Hepatic stellate cell (primary cell): ENCODE measurements around the gene PIK3CB.
"Not testable (repeated sequence)": the region's sequence is repeated elsewhere in the genome, so short reads cannot be mapped to it uniquely, and the experiment has no call there.

Source experiments
- DNase-seq: peaks from one replicate; pipeline ENCODE4 v3.0.0; 2011; ENCODE audit warnings: low spot score

PIK3CB gene

DNA sequence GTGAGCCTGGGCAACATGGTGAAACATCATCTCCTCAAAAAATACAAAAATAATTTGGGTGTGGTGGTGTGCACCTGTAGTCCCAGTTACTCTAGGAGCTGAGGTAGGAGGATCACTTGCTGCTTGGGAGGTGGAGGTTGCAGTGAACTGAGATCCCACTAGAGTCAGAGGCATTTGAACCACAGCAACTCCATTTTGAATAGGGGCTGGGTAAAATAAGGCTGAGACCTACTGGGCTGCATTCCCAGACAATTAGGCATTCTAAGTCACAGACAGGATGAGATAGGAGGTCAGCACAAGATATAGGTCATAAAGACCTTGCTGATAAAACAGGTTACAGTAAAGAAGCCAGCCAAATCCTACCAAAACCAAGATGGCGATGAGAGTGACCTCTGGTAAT, 12.1 kb upstream of the PIK3CB start:
- DNase-seq = not testable (repeated sequence)

- DNase-seq = no peak
These were observed 11.6 kb upstream of the PIK3CB start for GRCh38 chr3:138846262-138846791.

- DNase-seq = no peak
These were observed 11.0 kb upstream of the PIK3CB start for GRCh38 chr3:138845771-138846173.

DNA sequence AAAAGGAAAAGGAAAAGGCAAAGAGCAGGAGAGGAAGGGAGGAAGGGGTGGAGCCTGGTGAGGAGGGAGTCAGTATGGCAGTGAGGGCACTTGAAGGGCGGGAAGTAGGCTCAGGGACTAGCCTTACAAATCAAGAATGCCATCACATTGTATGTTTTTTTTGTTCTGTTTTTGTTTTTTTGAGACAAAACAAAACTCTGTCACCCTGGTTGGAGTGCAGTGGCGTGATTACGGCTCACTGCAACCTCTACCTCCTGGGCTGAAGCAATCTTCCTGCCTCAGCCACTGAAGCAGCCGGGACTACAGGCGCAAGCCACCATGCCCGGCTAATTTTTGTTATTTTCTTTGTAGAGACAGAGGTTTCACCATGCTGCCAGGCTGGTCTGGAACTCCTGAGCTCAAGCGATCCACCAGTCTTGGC, 10.5 kb upstream of the PIK3CB start:
- no peak for DNase-seq

DNA sequence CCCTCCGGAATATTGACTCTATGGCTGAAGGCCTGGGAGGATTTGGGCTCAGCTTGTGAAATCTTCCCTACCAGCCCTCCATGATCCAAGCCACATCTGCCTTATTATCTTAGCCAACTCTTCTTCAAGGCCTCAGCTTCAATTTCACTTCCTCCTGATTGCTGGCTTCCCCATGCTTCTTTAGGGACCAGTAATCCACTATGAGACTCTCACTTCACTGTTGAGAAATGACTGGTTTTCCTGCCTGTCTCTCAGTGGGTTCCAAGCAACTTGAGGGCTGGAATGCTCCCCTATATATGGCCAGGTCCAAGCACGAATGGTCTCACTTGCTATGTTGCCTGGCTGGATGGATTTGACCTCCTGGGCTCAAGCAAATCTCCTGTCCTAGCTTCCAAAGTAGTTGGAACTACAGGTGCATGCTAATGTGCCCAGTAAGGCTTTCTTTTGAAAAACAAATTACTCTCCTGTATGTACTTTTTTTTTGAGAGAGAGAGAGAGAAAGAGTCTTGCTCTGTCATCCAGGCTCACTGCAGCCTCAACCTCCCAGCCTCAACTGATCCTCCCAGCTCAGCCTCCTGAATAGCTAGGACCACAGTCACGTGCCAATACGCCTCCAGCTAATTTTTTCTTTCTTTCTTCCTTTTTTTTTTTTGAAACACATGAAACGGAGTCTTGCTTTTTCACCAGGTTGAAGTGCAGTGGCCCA, 7.9 kb upstream of the PIK3CB start:
- no peak for DNase-seq

DNA sequence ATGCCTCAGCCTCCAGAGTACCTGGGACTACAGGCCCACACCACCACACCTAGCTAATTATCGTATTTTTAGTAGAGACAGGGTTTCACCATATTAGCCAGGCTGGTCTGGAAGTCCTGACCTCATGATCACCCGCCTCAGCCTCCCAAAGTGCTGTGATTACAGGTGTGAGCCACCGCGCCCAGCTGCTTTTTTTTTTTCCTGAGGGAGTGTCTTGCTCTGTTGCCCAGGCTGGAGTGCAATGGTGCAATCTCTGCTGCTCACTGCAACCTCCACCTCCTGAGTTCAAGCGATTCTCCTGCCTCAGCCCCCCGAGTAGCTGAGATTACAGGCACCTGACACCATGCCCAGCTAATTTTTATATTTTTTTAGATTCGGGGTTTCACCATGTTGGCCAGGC, 3.7 kb upstream of the PIK3CB start:
- not testable (repeated sequence) for DNase-seq

- not testable (repeated sequence) for DNase-seq
These were observed 1.1 kb upstream of the PIK3CB start for GRCh38 chr3:138835846-138836245.

- no peak for DNase-seq
These were observed 649 bp upstream of the PIK3CB start for GRCh38 chr3:138835397-138835757.

GRCh38 chr3:138833899-138834595, 681 bp downstream of the PIK3CB start:
- DNase-seq = peak; percentile 50

DNA sequence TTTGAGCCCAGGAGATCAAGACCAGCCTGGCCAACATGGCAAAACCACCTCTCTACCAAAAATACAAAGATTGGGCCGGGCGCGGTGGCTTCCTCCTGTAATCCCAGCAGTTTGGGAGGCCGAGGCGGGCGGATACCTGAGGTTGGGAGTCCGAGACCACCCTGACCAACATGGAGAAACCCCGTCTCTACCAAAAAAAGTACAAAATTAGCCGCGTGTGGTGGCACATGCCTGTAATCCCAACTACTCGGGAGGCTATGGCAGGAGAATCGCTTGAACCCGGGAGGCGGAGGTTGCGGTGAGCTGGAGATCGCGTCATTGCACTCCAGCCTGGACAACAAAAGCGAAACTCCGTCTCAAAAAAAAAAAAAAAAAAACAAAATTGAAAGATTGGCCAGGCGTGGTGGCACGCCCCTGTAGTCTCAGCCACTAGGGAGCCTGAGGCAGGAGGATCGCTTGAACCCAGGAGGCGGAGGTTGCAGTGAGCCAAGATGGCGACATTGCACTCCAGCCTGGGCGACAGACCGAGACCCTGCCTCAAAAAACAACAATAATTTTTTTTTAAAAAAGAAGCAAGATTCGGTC, 2.2 kb downstream of the PIK3CB start:
- not testable (repeated sequence) for DNase-seq

- no peak for DNase-seq
These were observed 4.7 kb downstream of the PIK3CB start for GRCh38 chr3:138829886-138830510.

DNA sequence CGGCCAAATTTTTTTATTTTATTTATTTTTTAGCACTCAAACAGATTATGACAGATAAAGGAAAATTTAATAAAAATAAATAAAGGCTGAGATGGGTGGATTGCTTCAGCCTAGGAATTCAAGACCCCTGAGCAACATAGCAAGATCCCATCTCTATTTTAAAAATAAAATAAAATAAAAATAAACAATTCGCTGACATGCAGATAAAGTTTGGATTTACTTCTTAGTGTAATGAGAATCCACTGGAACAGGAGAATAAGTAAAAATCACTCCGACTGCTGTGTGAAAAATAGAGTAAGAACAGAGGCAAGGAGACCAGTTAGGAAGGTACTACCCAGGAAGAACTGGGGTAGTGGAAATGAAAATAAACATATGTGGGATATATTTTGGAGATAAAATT, 5.6 kb downstream of the PIK3CB start:
- no peak for DNase-seq

DNA sequence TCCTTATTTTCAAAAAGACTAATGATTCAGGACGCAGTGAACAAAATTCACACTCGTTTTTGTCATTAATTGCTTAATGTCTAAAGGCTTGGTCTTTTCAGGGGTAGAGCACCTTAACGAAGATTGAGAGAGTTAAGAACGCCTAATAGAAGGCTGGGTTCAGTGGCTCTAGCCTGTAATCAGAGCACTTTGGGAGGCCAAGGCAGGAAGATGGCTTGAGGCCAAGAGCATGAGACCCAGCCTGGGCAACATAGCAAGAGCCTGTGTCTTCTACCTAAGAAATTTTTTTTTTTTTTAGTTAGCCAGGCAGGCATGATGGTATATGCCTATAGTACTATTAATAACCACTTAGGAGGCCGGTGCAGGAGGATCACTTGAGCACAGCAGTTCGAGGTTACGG, 7.5 kb downstream of the PIK3CB start:
- no peak for DNase-seq

DNA sequence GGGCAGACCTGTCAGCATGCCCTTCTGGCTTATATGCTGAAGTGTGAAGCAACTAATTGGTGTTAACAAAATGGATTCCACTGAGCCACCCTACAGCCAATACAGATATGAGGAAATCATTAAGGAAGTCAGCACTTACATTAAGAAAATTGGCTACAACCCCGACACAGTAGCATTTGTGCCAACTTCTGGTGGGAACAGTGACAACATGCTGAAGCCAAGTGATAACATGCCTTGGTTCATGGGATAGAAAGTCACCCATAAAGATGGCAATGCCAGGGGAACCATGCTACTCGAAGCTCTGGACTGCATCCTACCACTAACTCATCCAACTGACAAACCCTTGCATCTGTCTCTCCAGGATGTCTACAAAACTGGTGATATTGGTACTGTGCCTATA, 9.4 kb downstream of the PIK3CB start:
- no peak for DNase-seq

DNA sequence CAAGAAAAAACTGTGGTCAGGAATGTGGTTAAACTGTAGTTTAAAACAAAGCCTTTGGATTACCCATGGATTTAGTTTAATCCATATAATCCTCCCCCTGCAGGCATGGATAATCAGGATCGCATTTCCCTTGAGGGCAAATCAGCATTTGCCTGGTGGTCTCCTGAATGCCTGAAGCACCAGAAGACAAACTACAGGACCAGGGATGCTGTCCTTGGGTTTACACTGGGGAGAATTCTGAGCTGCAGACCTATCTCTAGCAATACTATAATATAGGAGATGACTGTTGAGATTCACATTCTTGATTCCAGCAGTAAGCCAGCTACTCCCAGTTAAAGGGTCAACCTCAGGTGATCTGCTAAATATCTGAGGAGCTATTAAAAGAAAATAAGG, 10.6 kb downstream of the PIK3CB start:
- DNase-seq = no peak

DNA sequence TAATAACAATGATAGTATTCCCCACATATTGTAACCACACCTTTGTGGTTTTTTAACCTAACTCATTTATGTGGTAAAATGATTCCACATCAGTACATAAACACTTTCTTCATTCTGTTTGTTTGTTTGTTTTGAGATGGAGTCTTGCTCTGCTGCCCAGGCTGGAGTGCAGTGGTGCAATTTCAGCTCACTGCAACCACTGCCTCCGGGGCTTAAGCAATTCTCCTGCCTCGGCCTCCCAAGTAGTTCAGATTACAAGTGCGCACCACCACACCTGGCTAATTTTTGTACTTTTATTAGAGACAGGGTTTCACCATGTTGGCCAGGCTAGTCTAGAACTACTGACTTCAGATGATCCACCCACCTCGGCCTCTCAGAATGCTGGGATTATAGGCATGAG, 14.3 kb downstream of the PIK3CB start:
- DNase-seq = not testable (repeated sequence)

DNA sequence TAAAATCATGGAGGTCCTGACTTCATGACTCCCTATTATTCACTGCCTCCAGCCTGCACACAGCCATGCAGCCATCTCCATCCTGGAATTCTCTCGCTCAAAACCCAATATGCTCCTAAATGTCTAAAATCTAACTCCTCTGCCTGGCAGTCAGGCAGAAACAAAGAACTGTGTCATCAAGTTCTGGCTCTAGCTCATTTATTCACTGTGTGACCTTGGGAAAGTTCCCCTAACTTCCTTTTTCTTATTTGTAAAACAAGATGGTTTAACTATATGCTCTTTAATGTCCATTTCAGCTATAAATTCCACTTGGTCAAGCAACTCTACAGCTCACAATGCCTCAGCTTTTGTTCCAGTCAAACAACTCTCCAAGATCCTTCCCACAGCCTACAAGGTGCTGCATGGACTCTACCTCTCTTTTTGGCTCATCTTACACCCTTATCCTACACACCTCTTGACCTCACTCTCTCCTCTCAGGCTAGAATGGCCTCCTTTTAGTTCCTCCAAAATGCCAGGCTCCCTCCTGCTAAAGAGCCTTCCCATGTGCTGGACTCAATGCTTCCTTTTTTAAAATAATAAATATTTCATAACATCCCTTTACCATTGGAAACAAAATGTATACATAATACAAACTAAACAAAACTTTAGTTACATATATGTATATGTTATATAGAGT, 16.4 kb downstream of the PIK3CB start:
- no peak for DNase-seq

- no peak for DNase-seq
These were observed 17.0 kb downstream of the PIK3CB start for GRCh38 chr3:138817695-138818094.

- DNase-seq = no peak
These were observed 21.9 kb downstream of the PIK3CB start for GRCh38 chr3:138812806-138813205.

- no peak for DNase-seq
These were observed 25.1 kb downstream of the PIK3CB start for GRCh38 chr3:138809500-138810256.

GRCh38 chr3:138806376-138807080, 28.2 kb downstream of the PIK3CB start:
- no peak for DNase-seq
